HepG2 (cell line): ENCODE results near the gene UROS. TPM values are rescaled to one million over a fixed set of nuclear protein-coding genes. Genes with fewer than 3 reads are reported as not detected.

Source experiments
- CENPX ChIP-seq: sonication (generic); formaldehyde crosslinking; IDR thresholded peaks from 2 replicates; pipeline ENCODE4 v1.9.0; 2021; ENCODE audit warnings: mild to moderate bottlenecking, missing genetic modification reagents, moderate library complexity
- CHCHD3 ChIP-seq: sonication (generic); formaldehyde crosslinking; IDR thresholded peaks from 2 replicates; pipeline ENCODE4 v1.8.0; 2022; ENCODE audit warnings: mild to moderate bottlenecking, missing genetic modification reagents, moderate library complexity
- DBP ChIP-seq: sonication (generic); formaldehyde crosslinking; IDR thresholded peaks from 2 replicates; pipeline ENCODE4 v1.4.0; 2020; ENCODE audit warnings: missing genetic modification reagents; ENCODE audit errors: not compliant biosample characterization
- DZIP1 ChIP-seq: sonication (generic); formaldehyde crosslinking; IDR thresholded peaks from 2 replicates; pipeline ENCODE4 v1.5.0; 2020; ENCODE audit warnings: mild to moderate bottlenecking, missing genetic modification reagents
- EP300 ChIP-seq, 3 experiments: sonication (generic) in 1 of 3; formaldehyde crosslinking in 1 of 3; IDR thresholded peaks; 2 replicates each; pipeline versions ENCODE4 v1.5.1 to v1.6.1; 2011 to 2020; ENCODE audit warnings: low read depth in 2 of 3, low read length in 2 of 3, borderline replicate concordance in 1 of 3, improper control_type of control experiment in 1 of 3, mild to moderate bottlenecking in 1 of 3, missing genetic modification reagents in 1 of 3, moderate library complexity in 1 of 3
- GPBP1L1 ChIP-seq: sonication (generic); formaldehyde crosslinking; IDR thresholded peaks from 2 replicates; pipeline ENCODE4 v1.5.0; 2020; ENCODE audit warnings: mild to moderate bottlenecking, missing genetic modification reagents
- MLXIP ChIP-seq: sonication (generic); formaldehyde crosslinking; IDR thresholded peaks from 2 replicates; pipeline ENCODE4 v1.9.0; 2021; ENCODE audit warnings: missing genetic modification reagents, borderline replicate concordance
- PLSCR1 ChIP-seq: sonication (generic); formaldehyde crosslinking; IDR thresholded peaks from 2 replicates; pipeline ENCODE4 v1.5.0; 2020; ENCODE audit warnings: missing genetic modification reagents, mild to moderate bottlenecking, borderline replicate concordance
- POLR2AphosphoS5 ChIP-seq: IDR thresholded peaks from 2 replicates; pipeline ENCODE4 v1.6.1; 2012; ENCODE audit warnings: low read depth, low read length
- RORA ChIP-seq: sonication (generic); formaldehyde crosslinking; IDR thresholded peaks from 2 replicates; pipeline ENCODE4 v1.5.0; 2020; ENCODE audit warnings: mild to moderate bottlenecking, missing genetic modification reagents, moderate library complexity
- ZBTB37 ChIP-seq: sonication (generic); formaldehyde crosslinking; IDR thresholded peaks from 2 replicates; pipeline ENCODE4 v1.4.0; 2020; ENCODE audit warnings: mild to moderate bottlenecking, missing genetic modification reagents
- ZBTB43 ChIP-seq: sonication (generic); formaldehyde crosslinking; conservative IDR thresholded peaks from 2 replicates; pipeline ENCODE4 v1.4.0; 2020; ENCODE audit warnings: missing genetic modification reagents
- ZMYM4 ChIP-seq: sonication (generic); formaldehyde crosslinking; IDR thresholded peaks from 2 replicates; pipeline ENCODE4 v1.8.1; 2023; ENCODE audit warnings: mild to moderate bottlenecking, missing genetic modification reagents
- ZNF354B ChIP-seq: sonication (generic); formaldehyde crosslinking; IDR thresholded peaks from 2 replicates; pipeline ENCODE4 v1.8.0; 2022; ENCODE audit warnings: mild to moderate bottlenecking, missing genetic modification reagents
- ZNF543 ChIP-seq: sonication (generic); formaldehyde crosslinking; IDR thresholded peaks from 2 replicates; pipeline ENCODE4 v1.4.0; 2020; ENCODE audit warnings: mild to moderate bottlenecking, missing genetic modification reagents
- polyA plus RNA-seq, 8 experiments: library from polyadenylated mRNA; depleted of rRNA in 3 of 8; stranded (reverse) in 7 of 8; unstranded in 1 of 8; fragments of >200 nt; fragmentation: Illumina TruSeq in 4 of 8; extraction: Trizol in 4 of 8; gene quantifications; 2 replicates each; pipeline versions ENCODE4 v1.2.1 to v1.2.3, GENCODE V29; 2011 to 2016; ENCODE audit warnings: low read depth in 4 of 8, missing spikeins in 1 of 8, mixed read lengths in 1 of 8; ENCODE audit not compliant: insufficient read depth in 1 of 8
- total RNA-seq, 5 experiments: library from RNA; depleted of rRNA; stranded (reverse); fragments of >200 nt; fragmentation: Illumina TruSeq; extraction: Trizol; gene quantifications; 2 replicates each; pipeline ENCODE4 v1.2.3, GENCODE V29; 2016; ENCODE audit warnings: low read depth in 1 of 5

The UROS gene
- total and polyA plus RNA-seq, 2 of the 13 experiments (the other 11 are each of a cell fraction or from before 2014, with no cell fraction given): 14.8 to 49.9 TPM

GRCh38 chr10:125822878-125823662, at the start of gene UROS, which contains the start of gene BCCIP (continued):
- TF ChIP-seq DZIP1 (CRISPR knock-in tag): no peak
- TF ChIP-seq GPBP1L1 (CRISPR knock-in tag): no peak
- no peak for TF ChIP-seq EP300 (IDR thresholded peaks at IDR 0.05; ENCODE audit: low read depth in 2 of 2, low read length in 2 of 2)
- TF ChIP-seq EP300 (CRISPR knock-in tag; IDR thresholded peaks at IDR 0.05; ENCODE audit: borderline replicate concordance): 0 out of 2 replicates have a peak, but pooled peaks have one; percentile 12
- TF ChIP-seq ZMYM4 (CRISPR knock-in tag): peak; percentile 88
- no peak for TF ChIP-seq ZNF354B (CRISPR knock-in tag)
- no peak for TF ChIP-seq CENPX (CRISPR knock-in tag)
- no peak for TF ChIP-seq ZNF543
- no peak for TF ChIP-seq PLSCR1 (CRISPR knock-in tag)
- no peak for TF ChIP-seq RORA (CRISPR knock-in tag)
- no peak for TF ChIP-seq MLXIP (CRISPR knock-in tag)
- no peak for TF ChIP-seq DBP (CRISPR knock-in tag)
- TF ChIP-seq ZBTB37 (CRISPR knock-in tag): no peak
- peak; percentile 89 for TF ChIP-seq POLR2AphosphoS5
- TF ChIP-seq ZBTB43 (CRISPR knock-in tag): no peak
- TF ChIP-seq CHCHD3 (CRISPR knock-in tag): no peak
